Measurements from ENCODE around the gene MDFIC. TPM values are rescaled to one million over a fixed set of nuclear protein-coding genes. Genes with fewer than 3 reads are reported as not detected.

Gene MDFIC
- total and polyA plus RNA-seq, 3 experiments from 2014 or later = 125 to 135 (median 131) TPM

DNA sequence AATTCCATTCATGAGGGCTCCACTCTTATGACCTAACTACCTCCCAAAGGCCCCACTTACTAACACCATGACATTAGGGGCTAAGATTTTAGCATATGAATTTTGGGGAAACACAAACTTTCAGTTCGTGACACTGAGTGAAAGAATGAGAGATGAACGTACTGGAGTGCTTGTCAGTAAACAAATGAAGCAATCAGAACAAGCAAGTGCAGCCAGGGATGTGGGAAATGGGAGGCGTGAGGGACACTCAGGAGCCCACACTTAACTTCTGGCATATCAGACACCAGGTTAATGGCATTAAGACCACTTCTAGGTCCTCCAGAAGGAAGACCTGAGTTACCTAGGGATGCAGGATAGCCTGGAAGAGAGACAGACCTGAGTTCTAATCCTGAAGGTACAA is 2.3 kb upstream of the MDFIC start:
- peaks cover 46 to 68% (median 63%) of the 10 kb centered on the region in 3 donors for H3K4me1 Mint-ChIP-seq
- H3K27ac ChIP-seq (ENCODE audit: low read depth, low read length) = no peak overlapping the region
- no peak overlapping the region for H3K4me3 ChIP-seq (ENCODE audit: low read length)
- CTCF ChIA-PET = no interaction called here
- no peaks in the 10 kb centered on the region for H3K27me3 Mint-ChIP-seq
- no peaks in the 10 kb centered on the region for H3K27me3 ChIP-seq (ENCODE audit: insufficient read depth, low read length, poor library complexity, severe bottlenecking)
- H3K9me3 ChIP-seq (ENCODE audit: low read length) = no peaks in the 10 kb centered on the region
- no peaks in the 10 kb centered on the region for H3K36me3 ChIP-seq (ENCODE audit: insufficient read depth, low read length)
- no peak for DNase-seq
- no peaks in the 10 kb centered on the region for H3K9me3 Mint-ChIP-seq
- H3K4me3 Mint-ChIP-seq = peak overlapping the region in 3 of 7 donors; percentile 46 to 57 (median 54)
- POLR2A ChIA-PET = no interaction called here
- peaks cover 0 to 11% (median 1%) of the 10 kb centered on the region in 3 donors for H3K36me3 Mint-ChIP-seq
- H3K27ac Mint-ChIP-seq = peak overlapping the region in 7 of 8 donors; percentile 52 to 91 (median 62)
- H3K4me1 ChIP-seq (ENCODE audit: insufficient read depth, low read length) = peaks cover 22% of the 10 kb centered on the region

DNA sequence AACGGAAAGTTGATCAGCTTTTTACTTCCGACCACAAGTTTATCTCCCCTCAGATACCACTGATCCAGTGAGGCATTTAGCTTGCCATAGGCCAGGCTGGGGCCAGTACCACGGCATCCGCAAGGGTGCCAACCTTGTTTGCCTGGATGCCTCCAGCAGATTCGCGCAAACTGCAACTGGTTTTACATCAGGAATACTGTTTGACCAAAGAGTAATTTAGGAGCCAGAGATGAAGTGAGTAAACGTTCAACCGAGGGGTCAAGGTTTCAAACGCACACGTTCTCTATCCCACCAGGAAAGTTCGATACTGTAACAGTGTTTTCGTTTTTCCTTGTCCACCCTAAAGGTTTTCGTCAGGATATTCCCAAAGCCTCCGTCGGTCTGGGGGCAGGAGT is 266 bp upstream of the MDFIC start:
- H3K36me3 Mint-ChIP-seq = peaks cover 0 to 11% (median 0%) of the 10 kb centered on the region in 3 donors
- Histone ChIP-seq H3K4me3 (ENCODE audit: low read length) (peak overlapping the region; percentile 76), H3K36me3 (ENCODE audit: insufficient read depth, low read length) (no peaks in the 10 kb centered on the region), H3K4me1 (ENCODE audit: insufficient read depth, low read length) (peaks cover 32% of the 10 kb centered on the region), H3K9me3 (ENCODE audit: low read length) (no peaks in the 10 kb centered on the region), H3K27me3 (ENCODE audit: insufficient read depth, low read length, poor library complexity, severe bottlenecking) (no peaks in the 10 kb centered on the region), H3K27ac (ENCODE audit: low read depth, low read length) (peak overlapping the region; percentile 77)
- no peaks in the 10 kb centered on the region for H3K9me3 Mint-ChIP-seq
- POLR2A ChIA-PET = interaction anchor here (0.9 to 1.4 kb wide), 2 partner anchors 11 to 87 kb away, joined by 3 to 4 read pairs; no protein-coding TSS in a partner anchor
- peak in 4 of 5 donors; percentile 29 to 71 (median 32) for DNase-seq
- H3K27ac Mint-ChIP-seq = peak overlapping the region; percentile 91 to 99 (median 97)
- CTCF ChIA-PET = interaction anchor here (0.8 to 1.4 kb wide), 2 partner anchors 18 to 57 kb away, joined by 3 to 4 read pairs; no protein-coding TSS in a partner anchor
- H3K4me3 Mint-ChIP-seq = peak overlapping the region; percentile 89 to 99 (median 97)
- peaks cover 51 to 70% (median 65%) of the 10 kb centered on the region in 3 donors for H3K4me1 Mint-ChIP-seq
- no peaks in the 10 kb centered on the region for H3K27me3 Mint-ChIP-seq

- H3K4me3 ChIP-seq (ENCODE audit: low read length) = peak overlapping the region; percentile 82
- no peaks in the 10 kb centered on the region for H3K9me3 ChIP-seq (ENCODE audit: low read length)
- Mint-ChIP-seq H3K4me3 (peak overlapping the region; percentile 89 to 99 (median 97)), H3K36me3 (peaks cover 0 to 11% (median 0%) of the 10 kb centered on the region in 3 donors), H3K9me3 (no peaks in the 10 kb centered on the region), H3K4me1 (peaks cover 47 to 64% (median 60%) of the 10 kb centered on the region in 3 donors), H3K27ac (peak overlapping the region; percentile 91 to 99 (median 96)), H3K27me3 (no peaks in the 10 kb centered on the region)
- CTCF ChIA-PET = interaction anchor here (1.0 to 3.0 kb wide), 8 partner anchors 8 to 294 kb away, joined by 3 to 11 read pairs (median 4); no protein-coding TSS in a partner anchor
- POLR2A ChIA-PET = interaction anchor here (0.7 to 0.8 kb wide), 2 partner anchors 9 to 24 kb away, joined by 3 to 5 read pairs; no protein-coding TSS in a partner anchor
- peaks cover 32% of the 10 kb centered on the region for H3K4me1 ChIP-seq (ENCODE audit: insufficient read depth, low read length)
- no peaks in the 10 kb centered on the region for H3K36me3 ChIP-seq (ENCODE audit: insufficient read depth, low read length)
- no peaks in the 10 kb centered on the region for H3K27me3 ChIP-seq (ENCODE audit: insufficient read depth, low read length, poor library complexity, severe bottlenecking)
- peak overlapping the region; percentile 77 for H3K27ac ChIP-seq (ENCODE audit: low read depth, low read length)
- peak; percentile 30 to 75 (median 61) for DNase-seq
These were observed 933 bp downstream of the MDFIC start for GRCh38 chr7:114922652-114923402.

GRCh38 chr7:114923403-114923713 is 1.5 kb downstream of the MDFIC start:
- Mint-ChIP-seq H3K27ac (peak overlapping the region; percentile 80 to 97 (median 96)), H3K4me3 (peak overlapping the region; percentile 89 to 99 (median 97)), H3K36me3 (peaks cover 0 to 11% (median 0%) of the 10 kb centered on the region in 3 donors), H3K4me1 (peaks cover 42 to 59% (median 55%) of the 10 kb centered on the region in 3 donors), H3K27me3 (no peaks in the 10 kb centered on the region), H3K9me3 (no peaks in the 10 kb centered on the region)
- no peaks in the 10 kb centered on the region for H3K27me3 ChIP-seq (ENCODE audit: insufficient read depth, low read length, poor library complexity, severe bottlenecking)
- ChIA-PET POLR2A (interaction anchor here (0.7 to 1.0 kb wide), 3 partner anchors 9 to 34 kb away, joined by 3 to 5 read pairs (median 3); no protein-coding TSS in a partner anchor), CTCF (interaction anchor here (1.4 to 3.0 kb wide), 7 partner anchors 8 to 293 kb away, joined by 3 to 11 read pairs (median 5); no protein-coding TSS in a partner anchor)
- H3K4me1 ChIP-seq (ENCODE audit: insufficient read depth, low read length) = peaks cover 37% of the 10 kb centered on the region
- peak overlapping the region; percentile 77 for H3K27ac ChIP-seq (ENCODE audit: low read depth, low read length)
- no peak for DNase-seq
- no peaks in the 10 kb centered on the region for H3K36me3 ChIP-seq (ENCODE audit: insufficient read depth, low read length)
- no peaks in the 10 kb centered on the region for H3K9me3 ChIP-seq (ENCODE audit: low read length)
- peak overlapping the region; percentile 82 for H3K4me3 ChIP-seq (ENCODE audit: low read length)

- no peak for DNase-seq
- POLR2A ChIA-PET = interaction anchor here (1.0 kb wide), 1 partner anchor 33 kb away, joined by 3 read pairs; no protein-coding TSS in a partner anchor
- H3K4me1 Mint-ChIP-seq = peaks cover 36 to 52% (median 48%) of the 10 kb centered on the region in 3 donors
- CTCF ChIA-PET = interaction anchor here (1.1 to 3.0 kb wide), 8 partner anchors 8 to 293 kb away, joined by 3 to 11 read pairs (median 4); no protein-coding TSS in a partner anchor
- peak overlapping the region; percentile 80 to 97 (median 96) for H3K27ac Mint-ChIP-seq
- peaks cover 45% of the 10 kb centered on the region for H3K4me1 ChIP-seq (ENCODE audit: insufficient read depth, low read length)
- no peaks in the 10 kb centered on the region for H3K36me3 ChIP-seq (ENCODE audit: insufficient read depth, low read length)
- peaks cover 0 to 11% (median 0%) of the 10 kb centered on the region in 3 donors for H3K36me3 Mint-ChIP-seq
- no peaks in the 10 kb centered on the region for H3K27me3 ChIP-seq (ENCODE audit: insufficient read depth, low read length, poor library complexity, severe bottlenecking)
- H3K27me3 Mint-ChIP-seq = no peaks in the 10 kb centered on the region
- H3K9me3 ChIP-seq (ENCODE audit: low read length) = no peaks in the 10 kb centered on the region
- H3K4me3 ChIP-seq (ENCODE audit: low read length) = peak overlapping the region; percentile 82
- peak overlapping the region; percentile 89 to 99 (median 97) for H3K4me3 Mint-ChIP-seq
- H3K9me3 Mint-ChIP-seq = no peaks in the 10 kb centered on the region
- peak overlapping the region; percentile 77 for H3K27ac ChIP-seq (ENCODE audit: low read depth, low read length)
These were observed 2.3 kb downstream of the MDFIC start for GRCh38 chr7:114924038-114924712.

- H3K4me3 Mint-ChIP-seq = peak overlapping the region; percentile 77 to 99 (median 97)
- no peaks in the 10 kb centered on the region for H3K27me3 Mint-ChIP-seq
- H3K4me1 ChIP-seq (ENCODE audit: insufficient read depth, low read length) = peaks cover 58% of the 10 kb centered on the region
- H3K36me3 Mint-ChIP-seq = peaks cover 0 to 11% (median 0%) of the 10 kb centered on the region in 3 donors
- H3K9me3 Mint-ChIP-seq = no peaks in the 10 kb centered on the region
- no peak overlapping the region for H3K27ac ChIP-seq (ENCODE audit: low read depth, low read length)
- H3K4me3 ChIP-seq (ENCODE audit: low read length) = peak overlapping the region; percentile 51
- no peaks in the 10 kb centered on the region for H3K9me3 ChIP-seq (ENCODE audit: low read length)
- H3K36me3 ChIP-seq (ENCODE audit: insufficient read depth, low read length) = no peaks in the 10 kb centered on the region
- peak overlapping the region; percentile 48 to 98 (median 87) for H3K27ac Mint-ChIP-seq
- POLR2A ChIA-PET = no interaction called here
- peaks cover 27 to 42% (median 38%) of the 10 kb centered on the region in 3 donors for H3K4me1 Mint-ChIP-seq
- no peaks in the 10 kb centered on the region for H3K27me3 ChIP-seq (ENCODE audit: insufficient read depth, low read length, poor library complexity, severe bottlenecking)
- CTCF ChIA-PET = interaction anchor here (0.8 to 3.0 kb wide), 4 partner anchors 9 to 60 kb away, joined by 3 to 11 read pairs (median 8); no protein-coding TSS in a partner anchor
- no peak for DNase-seq
These were observed 3.5 kb downstream of the MDFIC start for GRCh38 chr7:114925434-114925833.

GRCh38 chr7:114928060-114928459 is 6.2 kb downstream of the MDFIC start:
- Histone ChIP-seq H3K27ac (ENCODE audit: low read depth, low read length) (no peak overlapping the region), H3K9me3 (ENCODE audit: low read length) (no peaks in the 10 kb centered on the region), H3K36me3 (ENCODE audit: insufficient read depth, low read length) (no peaks in the 10 kb centered on the region), H3K27me3 (ENCODE audit: insufficient read depth, low read length, poor library complexity, severe bottlenecking) (no peaks in the 10 kb centered on the region), H3K4me1 (ENCODE audit: insufficient read depth, low read length) (peaks cover 81% of the 10 kb centered on the region), H3K4me3 (ENCODE audit: low read length) (no peak overlapping the region)
- no peak overlapping the region for H3K4me3 Mint-ChIP-seq
- H3K36me3 Mint-ChIP-seq = peaks cover 0 to 4% (median 0%) of the 10 kb centered on the region in 3 donors
- H3K27me3 Mint-ChIP-seq = no peaks in the 10 kb centered on the region
- H3K9me3 Mint-ChIP-seq = no peaks in the 10 kb centered on the region
- H3K27ac Mint-ChIP-seq = no peak overlapping the region
- ChIA-PET CTCF (no interaction called here), POLR2A (no interaction called here)
- no peak for DNase-seq
- H3K4me1 Mint-ChIP-seq = peaks cover 20 to 30% (median 27%) of the 10 kb centered on the region in 3 donors

All from CD8-positive, alpha-beta memory T cell (primary cell).